H9 (cell line): ENCODE data around the gene SSPN. TPM values are rescaled to one million over a fixed set of nuclear protein-coding genes. Genes with fewer than 3 reads are reported as not detected.

Source experiments
- DNase-seq: peaks from one replicate; pipeline ENCODE4 v3.0.0-alpha.2; 2017
- H2AFZ ChIP-seq: one replicate; pipeline ENCODE4 v1.6.1; 2013; ENCODE audit warnings: mild to moderate bottlenecking, low read length, control low read depth, moderate library complexity
- H2AK5ac ChIP-seq: 2 replicates; pipeline ENCODE4 v1.6.1; 2013; ENCODE audit warnings: low read length, control low read depth, mixed read lengths; ENCODE audit not compliant: insufficient read length
- H2BK120ac ChIP-seq: one replicate; pipeline ENCODE4 v1.6.1; 2013; ENCODE audit warnings: low read depth, mild to moderate bottlenecking, low read length, control low read depth, inconsistent platforms; ENCODE audit not compliant: poor library complexity, severe bottlenecking
- H2BK12ac ChIP-seq: 2 replicates; pipeline ENCODE4 v1.6.1; 2013; ENCODE audit warnings: low read length, control low read depth, mixed read lengths, low read depth; ENCODE audit not compliant: insufficient read length
- H2BK15ac ChIP-seq: 2 replicates; pipeline ENCODE4 v1.6.1; 2013; ENCODE audit warnings: low read depth, low read length, control low read depth
- H2BK20ac ChIP-seq: one replicate; pipeline ENCODE4 v1.6.1; 2013; ENCODE audit warnings: low read depth, mild to moderate bottlenecking, low read length, control low read depth, inconsistent platforms; ENCODE audit not compliant: poor library complexity, severe bottlenecking
- H2BK5ac ChIP-seq: 2 replicates; pipeline ENCODE4 v1.6.1; 2013; ENCODE audit warnings: low read length, control low read depth, mixed read lengths; ENCODE audit not compliant: insufficient read length
- H3K14ac ChIP-seq: 2 replicates; pipeline ENCODE4 v1.6.1; 2013; ENCODE audit warnings: low read length, control low read depth; ENCODE audit not compliant: insufficient read depth
- H3K18ac ChIP-seq: 2 replicates; pipeline ENCODE4 v1.6.1; 2013; ENCODE audit warnings: low read depth, mild to moderate bottlenecking, mixed read lengths, low read length, control low read depth; ENCODE audit not compliant: insufficient read length
- H3K23ac ChIP-seq: 2 replicates; pipeline ENCODE4 v1.6.1; 2013; ENCODE audit warnings: low read length, control low read depth, mixed read lengths, low read depth; ENCODE audit not compliant: insufficient read length
- H3K23me2 ChIP-seq: 2 replicates; pipeline ENCODE4 v1.6.1; 2013; ENCODE audit warnings: low read depth, mild to moderate bottlenecking, mixed read lengths, low read length, control low read depth; ENCODE audit not compliant: insufficient read length, poor library complexity, severe bottlenecking
- H3K27ac ChIP-seq: 2 replicates; pipeline ENCODE4 v1.5.1; 2013; ENCODE audit warnings: low read length, control low read depth, mixed read lengths, low read depth; ENCODE audit not compliant: insufficient read length
- H3K27me3 ChIP-seq: 2 replicates; pipeline ENCODE4 v1.6.1; 2013; ENCODE audit warnings: low read length, control low read depth, inconsistent platforms; ENCODE audit not compliant: insufficient read depth
- H3K4ac ChIP-seq: 2 replicates; pipeline ENCODE4 v1.6.1; 2013; ENCODE audit warnings: low read depth, mild to moderate bottlenecking, control low read depth, inconsistent platforms, low read length, moderate library complexity
- H3K4me1 ChIP-seq: 2 replicates; pipeline ENCODE4 v1.6.1; 2013; ENCODE audit warnings: low read length, control low read depth, inconsistent platforms; ENCODE audit not compliant: insufficient read depth
- H3K4me2 ChIP-seq: 2 replicates; pipeline ENCODE4 v1.6.1; 2013; ENCODE audit warnings: low read length, control low read depth, mixed read lengths; ENCODE audit not compliant: insufficient read length, insufficient read depth
- H3K56ac ChIP-seq: 2 replicates; pipeline ENCODE4 v1.6.1; 2013; ENCODE audit warnings: low read depth, mild to moderate bottlenecking, mixed read lengths, low read length, control low read depth; ENCODE audit not compliant: insufficient read length
- H3K79me1 ChIP-seq: 2 replicates; pipeline ENCODE4 v1.6.1; 2013; ENCODE audit warnings: low read depth, mild to moderate bottlenecking, moderate library complexity, low read length, control low read depth, inconsistent platforms; ENCODE audit not compliant: insufficient read depth, poor library complexity, severe bottlenecking
- H3K79me2 ChIP-seq: 2 replicates; pipeline ENCODE4 v1.6.1; 2013; ENCODE audit warnings: low read length, control low read depth, inconsistent platforms; ENCODE audit not compliant: insufficient read depth
- H3K9ac ChIP-seq: 2 replicates; pipeline ENCODE4 v1.6.1; 2013; ENCODE audit warnings: low read length, control low read depth, mixed read lengths; ENCODE audit not compliant: insufficient read length; ENCODE audit errors: extremely low read depth
- H3K9me3 ChIP-seq: one replicate; pipeline ENCODE4 v1.6.1; 2013; ENCODE audit warnings: low read depth, low read length, inconsistent platforms; ENCODE audit not compliant: control insufficient read depth
- H3T11ph ChIP-seq: one replicate; pipeline ENCODE4 v1.6.1; 2013; ENCODE audit warnings: mild to moderate bottlenecking, low read length, control low read depth, inconsistent platforms
- H4K20me1 ChIP-seq: one replicate; pipeline ENCODE4 v1.6.1; 2013; ENCODE audit not compliant: control insufficient read depth, insufficient read length, insufficient read depth
- H4K5ac ChIP-seq: 2 replicates; pipeline ENCODE4 v1.6.1; 2013; ENCODE audit warnings: low read depth, mild to moderate bottlenecking, mixed read lengths, low read length, control low read depth; ENCODE audit not compliant: insufficient read length
- H4K8ac ChIP-seq: replicated peaks from 2 replicates; pipeline ENCODE4 v1.6.1; 2013; ENCODE audit warnings: low read length, control low read depth, mixed read lengths, low read depth; ENCODE audit not compliant: insufficient read length
- H4K91ac ChIP-seq: 2 replicates; pipeline ENCODE4 v1.6.1; 2013; ENCODE audit warnings: low read depth, mild to moderate bottlenecking, moderate library complexity, mixed read lengths, low read length, control low read depth; ENCODE audit not compliant: insufficient read length
- H3K27ac Mint-ChIP-seq, 3 experiments: 2 replicates in 2 of 3; 3 replicates in 1 of 3; pipeline ENCODE4 v1.8.0; 2020 to 2021; ENCODE audit warnings: mixed read lengths in 3 of 3, mild to moderate bottlenecking in 1 of 3, moderate library complexity in 1 of 3
- H3K27me3 Mint-ChIP-seq: 2 replicates; pipeline ENCODE4 v1.8.0; 2021; ENCODE audit warnings: low read depth, mild to moderate bottlenecking, moderate library complexity, mixed read lengths
- H3K36me3 Mint-ChIP-seq, 3 experiments: 2 replicates in 2 of 3; 3 replicates in 1 of 3; pipeline ENCODE4 v1.8.0; 2020 to 2021; ENCODE audit warnings: low read depth in 3 of 3, mixed read lengths in 3 of 3; ENCODE audit not compliant: insufficient read depth in 1 of 3
- H3K4me1 Mint-ChIP-seq, 2 experiments: 2 replicates each; pipeline ENCODE4 v1.8.0; 2020; ENCODE audit warnings: mixed read lengths in 2 of 2
- H3K4me3 Mint-ChIP-seq, 2 experiments: 2 replicates in 1 of 2; 3 replicates in 1 of 2; pipeline ENCODE4 v1.8.0; 2020 to 2021; ENCODE audit warnings: mild to moderate bottlenecking in 2 of 2, mixed read lengths in 2 of 2, moderate library complexity in 1 of 2
- H3K9me3 Mint-ChIP-seq, 2 experiments: 2 replicates in 1 of 2; 3 replicates in 1 of 2; pipeline ENCODE4 v1.8.0; 2020; ENCODE audit warnings: mild to moderate bottlenecking in 2 of 2, mixed read lengths in 2 of 2, moderate library complexity in 1 of 2
- WGBS: extraction: QIAGEN DNeasy Blood & Tissue Kit; methylation state at CpG from one replicate; pipeline ENCODE4 v1.1.7; 2013; ENCODE audit warnings: missing lambda C conversion rate, low lambda C conversion rate, mixed read lengths; ENCODE audit not compliant: insufficient read length; ENCODE audit errors: extremely low coverage; 5-methylcytosine and 5-hydroxymethylcytosine counted together
- total RNA-seq: library from RNA; stranded (reverse); gene quantifications from 2 replicates; pipeline ENCODE4 v1.2.1, GENCODE V29; 2021
- TF ChIP-seq, protein P1 (sequence below): fragments of 200-600 bp; sonication (generic); conservative IDR thresholded peaks from 3 replicates; pipeline ENCODE4 v1.8.0; 2021; ENCODE audit warnings: antibody characterized with exemption, mild to moderate bottlenecking

Gene SSPN
- total RNA-seq, 1 experiment from 2014 or later, result 0.81 TPM

- no CpG with 5 or more reads among the region's 3 CpGs for WGBS
- Histone ChIP-seq H4K8ac (no peak overlapping the region), H3K14ac (no peak overlapping the region), H2AK5ac (no peak overlapping the region), H4K5ac (no peak overlapping the region), H3K23ac (no peak overlapping the region), H2AFZ (no peak overlapping the region), H3K4me2 (no peak overlapping the region), H3K9ac (no peak overlapping the region), H2BK15ac (no peak overlapping the region), H3K79me1 (no peaks in the 10 kb centered on the region), H2BK120ac (no peak overlapping the region), H4K20me1 (no peaks in the 10 kb centered on the region), H2BK5ac (no peak overlapping the region), H4K91ac (no peak overlapping the region), H2BK20ac (no peak overlapping the region), H3K23me2 (no peaks in the 10 kb centered on the region), H3K27me3 (no peaks in the 10 kb centered on the region), H3K27ac (no peak overlapping the region), H3K4me1 (no peaks in the 10 kb centered on the region; the same call in 1 of the 2 replicates), H3K4ac (no peak overlapping the region), H3K56ac (no peak overlapping the region), H2BK12ac (no peak overlapping the region), H3K18ac (no peak overlapping the region), H3K9me3 (no peaks in the 10 kb centered on the region), H3K79me2 (no peaks in the 10 kb centered on the region), H3T11ph (no peak overlapping the region)
- Mint-ChIP-seq H3K27me3 (no peaks in the 10 kb centered on the region), H3K4me1 (peaks cover 5 to 10% of the 10 kb centered on the region in 2 experiments; a peak in 3 of 4 replicates), H3K36me3 (no peaks in the 10 kb centered on the region), H3K9me3 (no peaks in the 10 kb centered on the region), H3K27ac (no peak overlapping the region), H3K4me3 (no peak overlapping the region)
- no peak for DNase-seq
- TF ChIP-seq, protein P1, sequence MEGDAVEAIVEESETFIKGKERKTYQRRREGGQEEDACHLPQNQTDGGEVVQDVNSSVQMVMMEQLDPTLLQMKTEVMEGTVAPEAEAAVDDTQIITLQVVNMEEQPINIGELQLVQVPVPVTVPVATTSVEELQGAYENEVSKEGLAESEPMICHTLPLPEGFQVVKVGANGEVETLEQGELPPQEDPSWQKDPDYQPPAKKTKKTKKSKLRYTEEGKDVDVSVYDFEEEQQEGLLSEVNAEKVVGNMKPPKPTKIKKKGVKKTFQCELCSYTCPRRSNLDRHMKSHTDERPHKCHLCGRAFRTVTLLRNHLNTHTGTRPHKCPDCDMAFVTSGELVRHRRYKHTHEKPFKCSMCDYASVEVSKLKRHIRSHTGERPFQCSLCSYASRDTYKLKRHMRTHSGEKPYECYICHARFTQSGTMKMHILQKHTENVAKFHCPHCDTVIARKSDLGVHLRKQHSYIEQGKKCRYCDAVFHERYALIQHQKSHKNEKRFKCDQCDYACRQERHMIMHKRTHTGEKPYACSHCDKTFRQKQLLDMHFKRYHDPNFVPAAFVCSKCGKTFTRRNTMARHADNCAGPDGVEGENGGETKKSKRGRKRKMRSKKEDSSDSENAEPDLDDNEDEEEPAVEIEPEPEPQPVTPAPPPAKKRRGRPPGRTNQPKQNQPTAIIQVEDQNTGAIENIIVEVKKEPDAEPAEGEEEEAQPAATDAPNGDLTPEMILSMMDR, result no peak
Measured at GRCh38 chr12:26280869-26281268, 85.5 kb downstream of the SSPN start.
